Skeletal muscle satellite cell (primary cell): ENCODE data around the gene C4B.

Experiments
- H3K27me3 ChIP-seq: 2 replicates; pipeline ENCODE4 v1.7.0; 2013; ENCODE audit warnings: low read length; ENCODE audit not compliant: control insufficient read depth, insufficient read depth
- H3K36me3 ChIP-seq: 2 replicates; pipeline ENCODE4 v1.7.0; 2013; ENCODE audit warnings: mild to moderate bottlenecking, control low read depth, low read length; ENCODE audit not compliant: insufficient read depth
- H3K4me1 ChIP-seq: 2 replicates; pipeline ENCODE4 v1.7.0; 2013; ENCODE audit warnings: low read length; ENCODE audit not compliant: control insufficient read depth, insufficient read depth
- H3K4me2 ChIP-seq: 2 replicates; pipeline ENCODE4 v1.7.0; 2013; ENCODE audit warnings: mild to moderate bottlenecking, low read length
- H3K4me3 ChIP-seq: 2 replicates; pipeline ENCODE4 v1.7.0; 2013; ENCODE audit warnings: low read length
- H3K9ac ChIP-seq: 2 replicates; pipeline ENCODE4 v1.7.0; 2013; ENCODE audit warnings: mild to moderate bottlenecking, low read depth, low read length, moderate library complexity
- H3K9me3 ChIP-seq: replicated peaks from 2 replicates; pipeline ENCODE4 v1.7.0; 2013; ENCODE audit warnings: mild to moderate bottlenecking, control low read depth, low read length
- small RNA-seq: library from RNA; depleted of rRNA; stranded (forward); fragments of <200 nt; gene quantifications from one replicate; pipeline ENCODE3, GENCODE V24; 2012

The C4B gene

DNA sequence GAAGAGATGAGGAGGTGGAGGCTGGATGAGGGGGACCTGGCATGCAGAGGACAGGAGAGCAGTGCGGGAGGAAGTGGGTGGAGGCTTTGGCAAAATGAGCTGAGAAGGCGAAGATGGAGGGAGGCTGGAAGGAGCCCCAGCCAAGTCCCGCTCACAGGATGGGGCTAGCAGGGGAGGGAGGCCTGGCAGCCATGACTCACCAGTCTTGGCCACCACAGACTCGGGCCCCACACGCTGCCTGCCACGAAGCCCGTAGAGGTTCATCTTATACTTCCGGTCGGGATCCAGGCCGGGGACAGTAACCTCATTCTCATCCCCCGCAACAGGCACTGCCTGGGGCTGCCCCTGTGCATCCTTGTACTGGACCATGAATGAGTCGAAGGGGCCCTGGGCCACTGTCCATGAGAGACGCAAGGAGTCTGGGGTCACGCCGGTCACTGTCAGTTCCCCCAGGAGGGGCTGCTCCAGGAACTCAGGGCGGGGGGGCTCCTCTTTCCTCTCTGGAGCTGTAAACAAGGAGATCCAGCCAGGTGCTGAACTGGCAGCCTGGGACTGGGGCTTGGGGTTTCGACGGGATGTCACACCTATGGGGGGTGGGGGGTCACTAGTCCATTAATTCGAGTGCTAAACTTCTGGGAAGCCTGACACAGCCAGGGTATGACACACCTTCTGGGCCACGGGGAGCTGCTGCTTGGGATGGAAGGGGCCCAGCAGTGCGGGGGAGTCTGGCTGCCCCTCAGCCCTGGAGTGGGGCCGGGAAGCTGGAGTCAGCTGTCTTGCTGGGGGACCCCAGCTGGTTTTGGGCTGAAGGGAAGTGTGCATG, 66.8 kb downstream of the C4B start:
- Histone ChIP-seq H3K4me2 (peak overlapping the region; percentile 35), H3K36me3 (no peaks in the 10 kb centered on the region), H3K27me3 (peaks cover 16% of the 10 kb centered on the region), H3K4me1 (peaks cover 50% of the 10 kb centered on the region), H3K9ac (no peak overlapping the region), H3K4me3 (no peak overlapping the region), H3K9me3 (no peaks in the 10 kb centered on the region)

DNA sequence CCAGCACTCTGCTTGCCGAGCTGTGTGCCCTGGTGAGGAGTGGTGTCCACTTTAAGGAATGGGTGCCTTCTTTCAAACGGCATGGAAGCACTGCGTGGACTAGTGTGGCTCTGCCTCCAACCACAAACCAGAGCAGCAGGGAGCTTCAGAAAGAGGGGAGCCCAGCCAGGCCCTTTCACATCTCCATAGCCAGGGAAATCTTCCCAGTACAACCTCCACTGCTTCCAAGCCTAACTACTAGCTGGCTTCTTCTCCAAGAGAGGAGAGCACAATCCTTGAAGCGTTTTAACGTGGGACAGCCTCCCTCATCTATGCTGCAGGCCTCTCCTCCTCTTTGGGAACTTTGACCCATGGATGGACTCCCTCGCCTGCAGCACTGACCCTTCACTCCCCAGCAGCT, 67.9 kb downstream of the C4B start:
- no peak overlapping the region for H3K4me2 ChIP-seq
- peaks cover 16% of the 10 kb centered on the region for H3K27me3 ChIP-seq
- peaks cover 52% of the 10 kb centered on the region for H3K4me1 ChIP-seq
- no peak overlapping the region for H3K9ac ChIP-seq
- H3K9me3 ChIP-seq, result no peaks in the 10 kb centered on the region
- H3K36me3 ChIP-seq, result no peaks in the 10 kb centered on the region
- H3K4me3 ChIP-seq, result no peak overlapping the region

DNA sequence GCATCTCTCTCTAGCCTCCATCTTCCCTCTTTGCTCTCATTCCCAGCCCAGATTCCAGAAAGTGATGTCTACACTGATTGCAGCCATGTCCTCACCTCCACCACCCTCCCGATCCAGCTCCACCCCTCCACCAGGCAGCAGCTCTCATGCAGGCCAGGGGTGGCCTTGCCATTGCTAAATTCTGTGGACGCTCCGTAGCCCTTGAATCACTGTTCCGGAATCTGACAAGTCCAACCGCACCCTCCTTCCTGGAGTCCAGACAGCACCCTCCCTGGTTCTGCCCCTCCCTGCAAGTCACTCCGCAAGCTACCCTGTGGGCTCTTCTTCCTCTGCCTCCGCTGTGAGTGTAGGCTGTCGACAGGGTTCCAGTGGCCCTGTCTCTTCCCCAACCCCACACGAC, 68.3 kb downstream of the C4B start:
- H3K27me3 ChIP-seq, result peaks cover 16% of the 10 kb centered on the region
- no peak overlapping the region for H3K4me3 ChIP-seq
- H3K4me1 ChIP-seq, result peaks cover 52% of the 10 kb centered on the region

DNA sequence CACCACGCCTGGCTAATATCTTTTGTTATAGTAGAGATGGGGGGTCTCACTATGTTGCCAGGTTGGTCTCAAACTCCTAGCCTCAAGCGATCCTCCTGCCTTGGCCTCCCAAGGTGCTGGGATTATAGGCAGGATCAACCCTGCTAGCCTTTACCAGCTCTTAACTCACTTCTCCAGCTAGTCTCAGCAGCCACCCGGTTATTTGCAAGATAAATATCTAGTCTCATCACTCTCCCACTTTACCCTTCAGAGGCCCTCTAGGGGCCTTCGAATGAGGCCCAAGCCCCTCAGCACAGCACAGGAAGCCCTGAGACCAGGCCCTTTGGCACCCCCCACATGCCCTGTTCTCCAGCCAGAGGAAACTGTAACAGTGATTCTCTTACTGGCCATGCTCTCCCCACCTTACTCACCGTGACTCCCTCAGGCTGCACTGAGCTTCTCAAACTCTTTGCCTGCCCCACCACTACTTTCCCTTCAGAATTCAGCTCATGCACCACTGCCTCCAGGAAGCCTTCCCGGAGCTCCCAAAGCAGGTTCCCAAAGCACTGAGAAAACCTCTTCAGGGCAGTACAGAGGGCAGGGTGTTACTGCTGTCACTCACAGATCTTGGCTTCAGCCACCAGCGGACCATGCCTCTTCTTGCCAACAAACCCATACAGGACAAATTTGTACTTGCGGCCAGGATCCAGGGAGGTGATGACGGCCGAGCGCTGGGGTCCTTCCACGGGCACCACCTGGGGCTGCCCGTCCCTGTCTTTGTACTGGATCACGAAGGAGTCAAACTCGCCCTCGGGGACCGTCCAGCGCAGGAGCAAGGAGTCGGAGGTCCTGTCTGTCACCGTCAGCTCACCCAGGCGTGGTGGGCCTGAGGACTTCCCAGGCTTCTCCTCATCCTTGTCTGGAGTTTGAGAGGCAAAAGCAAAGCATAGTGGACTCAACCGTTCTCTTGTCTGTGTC, 69.5 kb downstream of the C4B start:
- no peak overlapping the region for H3K4me3 ChIP-seq
- H3K9ac ChIP-seq, result no peak overlapping the region
- H3K4me2 ChIP-seq, result no peak overlapping the region
- H3K9me3 ChIP-seq, result no peaks in the 10 kb centered on the region
- no peaks in the 10 kb centered on the region for H3K36me3 ChIP-seq
- H3K27me3 ChIP-seq, result peaks cover 28% of the 10 kb centered on the region
- peaks cover 52% of the 10 kb centered on the region for H3K4me1 ChIP-seq

More for the DNA sequence above, 68.3 kb downstream of the C4B start:
- Histone ChIP-seq H3K9ac (no peak overlapping the region), H3K9me3 (no peaks in the 10 kb centered on the region), H3K36me3 (no peaks in the 10 kb centered on the region), H3K4me2 (peak overlapping the region; percentile 17)

DNA sequence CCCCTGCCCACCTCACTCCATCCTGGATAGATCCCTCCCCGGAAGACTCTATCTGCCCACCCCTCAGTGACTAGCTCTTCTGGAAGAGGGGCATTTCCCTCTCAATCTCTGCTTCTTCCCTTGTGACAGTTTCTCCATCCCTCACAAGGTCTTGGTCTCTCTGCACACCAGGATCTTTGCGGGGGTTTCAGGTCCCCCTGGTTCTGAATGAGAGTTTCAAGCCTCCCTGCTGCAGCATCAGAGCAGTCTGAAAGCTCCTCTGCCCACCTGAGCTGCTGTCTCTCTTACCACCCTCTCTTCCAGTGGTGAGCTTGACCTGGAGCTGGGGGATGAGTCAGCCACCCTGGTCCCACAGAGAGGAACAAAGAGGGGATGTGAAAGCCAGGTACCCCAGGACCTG, 70.2 kb downstream of the C4B start:
- Histone ChIP-seq H3K9me3 (no peaks in the 10 kb centered on the region), H3K36me3 (no peaks in the 10 kb centered on the region), H3K4me2 (no peak overlapping the region), H3K27me3 (peaks cover 35% of the 10 kb centered on the region), H3K4me3 (no peak overlapping the region), H3K4me1 (peaks cover 49% of the 10 kb centered on the region), H3K9ac (no peak overlapping the region)

Small RNA genes lying within 50 kb of the gene (small RNA-seq; reads per million reads assigned to genes)
- gene RNA5SP206, result 0.21 reads per million
